Karpas-422 (cell line): ENCODE measurements around the gene TP53I11. TPM values are rescaled to one million over a fixed set of nuclear protein-coding genes. Genes with fewer than 3 reads are reported as not detected.

ENCODE experiments used
- DNase-seq: peaks from one replicate; pipeline ENCODE4 v3.0.0-alpha.2; 2015
- H2AFZ ChIP-seq: fragments of 200-600 bp; sonication (generic); 2 replicates; pipeline ENCODE4 v1.6.1; 2014; ENCODE audit warnings: antibody characterized with exemption, low read length, mixed read lengths
- H3K27ac ChIP-seq: fragments of 200-600 bp; sonication (generic); 2 replicates; pipeline ENCODE4 v1.5.1; 2014; ENCODE audit warnings: mild to moderate bottlenecking, low read length, moderate library complexity
- H3K27me3 ChIP-seq: fragments of 200-600 bp; sonication (generic); 2 replicates; pipeline ENCODE4 v1.6.1; 2014; ENCODE audit warnings: low read length, mixed read lengths
- H3K36me3 ChIP-seq: fragments of 200-600 bp; sonication (generic); 2 replicates; pipeline ENCODE4 v1.6.1; 2014; ENCODE audit warnings: low read length, mixed read lengths; ENCODE audit not compliant: insufficient read depth
- H3K4me1 ChIP-seq: fragments of 200-600 bp; sonication (generic); 2 replicates; pipeline ENCODE4 v1.6.1; 2014; ENCODE audit warnings: mild to moderate bottlenecking, low read length, mixed read lengths
- H3K4me2 ChIP-seq: fragments of 200-600 bp; sonication (generic); 2 replicates; pipeline ENCODE4 v1.6.1; 2014; ENCODE audit warnings: low read length, low read depth, mild to moderate bottlenecking; ENCODE audit not compliant: poor library complexity, severe bottlenecking
- H3K4me3 ChIP-seq: fragments of 200-600 bp; sonication (generic); 2 replicates; pipeline ENCODE4 v1.5.1; 2014; ENCODE audit warnings: mild to moderate bottlenecking, antibody characterized with exemption, low read length, mixed read lengths
- H3K79me2 ChIP-seq: fragments of 200-600 bp; sonication (generic); 2 replicates; pipeline ENCODE4 v1.6.1; 2014; ENCODE audit warnings: mild to moderate bottlenecking, low read length, mixed read lengths
- H3K9ac ChIP-seq: fragments of 200-600 bp; sonication (generic); 2 replicates; pipeline ENCODE4 v1.6.0; 2014; ENCODE audit warnings: low read length
- H3K9me2 ChIP-seq: fragments of 200-600 bp; sonication (generic), shearing (Covaris generic); replicated peaks from 2 replicates; pipeline ENCODE4 v1.6.0; 2014; ENCODE audit warnings: mild to moderate bottlenecking, low read length, moderate library complexity; ENCODE audit not compliant: insufficient read depth
- H3K9me3 ChIP-seq: fragments of 300-700, 200-600 bp; sonication (generic); 2 replicates; pipeline ENCODE4 v1.6.1; 2014; ENCODE audit warnings: low read length, mixed read lengths
- H4K20me1 ChIP-seq: fragments of 200-600 bp; sonication (generic); 2 replicates; pipeline ENCODE4 v1.6.1; 2014; ENCODE audit warnings: mild to moderate bottlenecking, antibody characterized with exemption, low read length, low read depth; ENCODE audit not compliant: insufficient read depth
- total RNA-seq: library from RNA; depleted of rRNA; stranded (reverse); fragments of >200 nt; shearing (Covaris generic); gene quantifications from 2 replicates; pipeline ENCODE4 v1.2.3, GENCODE V29; 2014; ENCODE audit warnings: low replicate concordance

Gene TP53I11
- total RNA-seq, 1 experiment from 2014 or later = 0.34 TPM

DNA sequence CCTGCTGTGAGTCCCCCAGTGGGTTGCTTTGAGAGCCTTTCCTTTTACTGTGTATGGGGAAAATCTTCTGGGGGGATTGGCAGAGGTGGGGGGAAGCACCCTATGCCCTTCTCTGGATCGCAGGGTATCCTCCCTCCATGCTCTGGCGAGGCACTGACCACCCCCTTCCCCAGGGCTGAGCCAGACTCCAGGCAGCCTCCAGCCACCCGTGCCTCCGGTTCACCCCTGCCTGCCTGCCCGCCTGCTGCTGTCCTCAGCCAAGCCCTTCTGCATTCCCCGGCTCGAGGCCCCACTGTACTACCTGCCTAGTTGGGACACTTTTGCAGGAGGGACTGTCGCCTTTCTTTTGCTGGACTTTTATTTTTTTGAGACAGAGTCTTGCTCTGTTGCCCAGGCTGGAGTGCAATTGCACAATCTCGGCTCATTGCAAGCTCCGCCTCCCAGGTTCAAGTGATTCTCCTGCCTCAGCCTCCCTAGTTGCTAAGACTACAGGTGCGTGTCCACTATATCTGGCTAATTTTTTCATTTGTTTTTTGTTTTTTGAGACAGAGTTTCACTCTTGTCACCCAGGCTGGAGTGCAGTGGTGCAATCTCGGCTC lies 23.8 kb upstream of the TP53I11 start:
- Histone ChIP-seq H3K4me1 (no peaks in the 10 kb centered on the region), H3K27ac (no peak overlapping the region), H3K4me3 (no peak overlapping the region), H3K27me3 (no peaks in the 10 kb centered on the region), H3K9me2 (no peaks in the 10 kb centered on the region), H3K4me2 (no peak overlapping the region), H4K20me1 (no peaks in the 10 kb centered on the region), H2AFZ (no peak overlapping the region), H3K9ac (no peak overlapping the region), H3K79me2 (no peaks in the 10 kb centered on the region), H3K9me3 (no peaks in the 10 kb centered on the region), H3K36me3 (no peaks in the 10 kb centered on the region)
- DNase-seq = no peak

DNA sequence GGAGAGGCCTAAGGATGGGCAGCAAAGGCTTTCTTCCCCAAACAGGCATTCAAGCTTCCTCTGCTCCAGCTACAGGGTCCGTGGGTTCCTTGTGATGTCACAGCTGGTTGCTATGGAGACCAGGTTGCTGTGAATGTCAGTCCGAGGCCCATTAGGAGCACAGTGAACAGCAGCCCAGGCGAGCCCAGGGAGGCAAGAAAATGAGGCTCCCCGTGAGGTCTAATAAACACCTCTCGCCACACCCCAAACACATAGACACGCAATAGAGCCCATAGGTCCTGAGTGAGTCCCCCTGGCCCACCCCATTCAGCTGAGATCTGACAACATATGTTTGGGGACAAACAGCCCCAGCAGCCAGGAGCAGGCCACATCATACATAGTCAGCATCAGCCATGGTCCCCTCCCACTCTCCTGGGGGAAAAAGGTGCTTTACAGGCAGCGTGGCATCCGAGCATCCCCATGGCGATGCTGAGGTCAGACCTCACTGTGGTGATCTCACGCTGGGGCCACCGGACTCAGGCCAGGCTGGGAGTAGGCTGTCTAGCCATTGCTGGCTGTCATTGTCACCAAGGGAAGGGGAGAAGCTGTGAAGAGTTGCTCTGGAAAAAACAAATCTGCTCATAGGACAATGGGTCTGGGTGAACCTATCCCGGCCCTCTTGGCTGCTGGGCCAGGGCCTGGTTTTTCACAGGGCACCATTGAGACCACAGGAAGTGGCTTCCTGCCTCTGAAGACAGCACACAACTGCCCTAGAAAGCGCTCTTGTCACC lies 23.1 kb upstream of the TP53I11 start:
- no peaks in the 10 kb centered on the region for H3K27me3 ChIP-seq
- no peak overlapping the region for H2AFZ ChIP-seq
- H3K4me2 ChIP-seq = no peak overlapping the region
- no peak overlapping the region for H3K9ac ChIP-seq
- no peak overlapping the region for H3K27ac ChIP-seq
- H3K9me3 ChIP-seq = no peaks in the 10 kb centered on the region
- H3K9me2 ChIP-seq = no peaks in the 10 kb centered on the region
- no peaks in the 10 kb centered on the region for H3K79me2 ChIP-seq
- H3K4me1 ChIP-seq = no peaks in the 10 kb centered on the region
- no peak overlapping the region for H3K4me3 ChIP-seq
- no peaks in the 10 kb centered on the region for H3K36me3 ChIP-seq
- no peaks in the 10 kb centered on the region for H4K20me1 ChIP-seq
- no peak for DNase-seq

DNA sequence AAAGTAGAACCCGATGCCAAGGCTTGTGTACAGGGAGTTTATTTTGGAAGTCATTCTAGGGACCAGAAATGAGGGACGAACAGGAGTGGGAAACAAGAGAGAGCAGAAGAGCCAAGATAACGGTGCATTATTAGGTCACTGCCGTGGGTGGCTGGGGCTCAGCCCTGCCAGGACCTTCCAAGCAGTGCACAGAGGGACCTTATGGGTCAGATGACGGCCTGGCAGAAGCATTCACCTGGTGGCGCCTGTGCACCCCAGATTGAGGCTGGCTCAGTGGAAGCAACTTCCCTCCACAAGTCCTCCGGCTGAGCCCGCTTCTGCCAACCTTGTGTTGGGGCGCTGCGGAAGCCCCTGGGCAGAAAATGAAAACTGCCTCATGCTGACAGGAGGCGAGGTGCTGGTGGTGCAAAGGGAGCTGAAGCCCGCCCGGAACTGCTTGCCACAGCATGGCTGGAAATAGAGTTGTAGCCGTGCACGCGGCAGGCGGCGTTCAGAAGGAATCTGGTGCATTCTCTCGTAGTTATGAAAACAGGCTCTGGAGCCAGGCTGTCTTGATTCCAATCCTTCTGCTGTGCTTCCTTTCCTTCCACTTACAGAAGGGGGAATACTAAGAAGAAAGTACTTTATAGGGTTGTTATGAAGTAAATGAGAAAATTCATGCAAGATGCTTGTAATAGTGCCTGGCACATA lies 22.2 kb upstream of the TP53I11 start:
- no peak overlapping the region for H2AFZ ChIP-seq
- H3K36me3 ChIP-seq = no peaks in the 10 kb centered on the region
- no peaks in the 10 kb centered on the region for H3K79me2 ChIP-seq
- no peaks in the 10 kb centered on the region for H4K20me1 ChIP-seq
- H3K4me2 ChIP-seq = no peak overlapping the region
- H3K4me3 ChIP-seq = no peak overlapping the region
- no peak overlapping the region for H3K9ac ChIP-seq
- DNase-seq = no peak
- H3K27me3 ChIP-seq = no peaks in the 10 kb centered on the region
- H3K9me2 ChIP-seq = no peaks in the 10 kb centered on the region
- no peaks in the 10 kb centered on the region for H3K9me3 ChIP-seq
- no peak overlapping the region for H3K27ac ChIP-seq
- 0 out of 2 replicates have a peak, but pooled peaks cover 4% of the 10 kb centered on the region for H3K4me1 ChIP-seq

DNA sequence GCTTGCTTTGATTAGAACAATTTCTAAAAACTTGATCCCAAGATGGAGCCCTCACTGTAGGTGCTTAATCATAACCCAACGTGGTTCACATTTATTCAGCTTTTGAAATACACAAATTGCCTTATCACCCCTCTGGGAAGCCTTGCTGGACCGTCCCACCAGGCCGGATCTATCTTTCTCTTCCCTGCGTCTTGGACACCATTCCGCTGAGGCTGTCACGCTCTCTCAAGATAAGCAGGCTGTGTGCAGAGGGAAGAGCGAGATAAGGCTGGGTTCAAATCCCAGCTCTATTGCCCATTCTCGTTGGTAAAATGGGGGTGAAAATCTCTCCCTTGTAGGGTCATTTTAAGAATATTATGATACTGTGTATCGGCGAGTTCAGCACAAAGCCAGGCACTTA lies 20.5 kb upstream of the TP53I11 start:
- Histone ChIP-seq H3K4me2 (no peak overlapping the region), H2AFZ (no peak overlapping the region), H3K27ac (no peak overlapping the region), H3K4me1 (0 out of 2 replicates have a peak, but pooled peaks cover 4% of the 10 kb centered on the region), H3K4me3 (no peak overlapping the region), H3K36me3 (no peaks in the 10 kb centered on the region), H3K9me3 (no peaks in the 10 kb centered on the region), H3K79me2 (no peaks in the 10 kb centered on the region), H3K27me3 (no peaks in the 10 kb centered on the region), H4K20me1 (no peaks in the 10 kb centered on the region), H3K9ac (no peak overlapping the region), H3K9me2 (no peaks in the 10 kb centered on the region)
- no peak for DNase-seq

DNA sequence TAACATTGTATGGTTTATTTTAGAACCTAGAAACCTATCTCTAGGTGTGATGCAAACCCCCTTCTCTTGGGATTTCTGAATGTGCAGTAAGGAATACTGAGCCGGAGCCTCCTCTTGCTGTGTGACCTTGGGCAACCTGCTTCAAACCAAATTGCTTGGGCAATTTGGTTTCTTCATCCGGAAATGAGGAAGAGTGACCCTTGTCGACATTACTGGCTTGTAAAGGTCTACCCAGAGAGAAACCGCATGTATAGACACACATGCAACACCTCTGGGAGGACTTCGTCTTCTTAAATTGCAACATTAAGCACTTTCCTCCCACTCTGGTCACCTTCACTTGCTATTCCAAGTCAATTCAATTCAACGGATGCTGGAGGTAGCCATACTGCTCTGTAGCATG lies 19.6 kb upstream of the TP53I11 start:
- no peak overlapping the region for H3K27ac ChIP-seq

DNA sequence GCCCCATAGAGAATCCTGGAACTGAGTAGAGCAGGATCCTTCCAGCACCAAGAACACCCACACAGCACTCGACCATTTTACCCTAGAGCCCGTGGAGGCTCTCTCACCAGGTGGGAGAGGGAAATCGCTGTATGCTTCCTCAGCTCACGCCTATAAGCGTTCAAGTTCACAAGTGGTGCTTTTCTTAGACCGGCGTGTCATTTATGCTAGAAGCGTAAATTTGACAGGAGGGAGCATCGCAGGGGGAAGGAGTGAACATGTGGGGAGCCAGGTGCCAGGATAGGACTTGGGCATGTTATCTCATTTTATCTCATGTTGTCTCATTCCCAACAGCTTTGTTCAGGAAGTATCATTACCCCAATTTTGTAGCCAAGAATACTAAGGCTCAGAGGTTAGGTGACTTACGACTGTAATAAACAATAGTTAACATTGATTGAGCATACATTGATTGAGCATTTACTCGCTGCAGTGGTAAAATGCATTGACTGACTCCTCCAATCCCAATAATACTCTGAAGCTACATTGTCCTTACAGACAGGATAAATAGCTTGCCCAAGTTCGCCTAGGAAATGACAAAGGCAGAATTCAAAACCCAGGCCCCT lies 19.1 kb upstream of the TP53I11 start:
- no peak overlapping the region for H3K4me2 ChIP-seq
- no peaks in the 10 kb centered on the region for H3K79me2 ChIP-seq
- no peaks in the 10 kb centered on the region for H3K27me3 ChIP-seq
- H3K4me1 ChIP-seq = 0 out of 2 replicates have a peak, but pooled peaks cover 4% of the 10 kb centered on the region
- H4K20me1 ChIP-seq = no peaks in the 10 kb centered on the region
- no peak overlapping the region for H3K4me3 ChIP-seq
- no peak overlapping the region for H3K9ac ChIP-seq
- no peaks in the 10 kb centered on the region for H3K36me3 ChIP-seq
- no peak for DNase-seq
- H3K9me3 ChIP-seq = no peaks in the 10 kb centered on the region
- no peak overlapping the region for H3K27ac ChIP-seq
- no peaks in the 10 kb centered on the region for H3K9me2 ChIP-seq
- H2AFZ ChIP-seq = no peak overlapping the region

More for the DNA sequence above, 19.6 kb upstream of the TP53I11 start:
- Histone ChIP-seq H3K4me2 (no peak overlapping the region), H3K9ac (no peak overlapping the region), H2AFZ (no peak overlapping the region), H4K20me1 (no peaks in the 10 kb centered on the region), H3K27me3 (no peaks in the 10 kb centered on the region), H3K36me3 (no peaks in the 10 kb centered on the region), H3K9me3 (no peaks in the 10 kb centered on the region), H3K4me1 (0 out of 2 replicates have a peak, but pooled peaks cover 4% of the 10 kb centered on the region), H3K79me2 (no peaks in the 10 kb centered on the region), H3K9me2 (no peaks in the 10 kb centered on the region), H3K4me3 (no peak overlapping the region)
- DNase-seq = no peak

DNA sequence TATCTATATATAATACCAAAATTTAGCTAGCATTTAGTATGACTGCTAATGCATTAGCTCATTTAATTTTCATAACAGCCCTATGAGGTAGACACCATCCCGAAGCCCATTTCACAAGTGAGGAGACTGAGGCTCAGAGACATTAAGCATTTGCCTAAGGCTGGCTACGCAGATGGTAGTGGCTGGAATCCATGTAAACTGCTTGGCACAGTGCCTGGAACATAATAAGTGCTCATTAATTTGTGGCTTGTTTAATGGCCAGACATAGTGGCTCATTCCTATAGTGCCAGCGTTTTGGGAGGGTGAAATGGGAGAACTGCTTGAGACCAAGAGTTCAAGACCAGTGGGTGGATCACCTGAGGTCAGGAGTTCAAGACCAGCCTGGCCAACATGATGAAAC lies 17.8 kb upstream of the TP53I11 start:
- no peaks in the 10 kb centered on the region for H3K9me2 ChIP-seq
- H3K36me3 ChIP-seq = no peaks in the 10 kb centered on the region
- H3K4me2 ChIP-seq = no peak overlapping the region
- no peaks in the 10 kb centered on the region for H3K9me3 ChIP-seq
- H3K27ac ChIP-seq = no peak overlapping the region
- H4K20me1 ChIP-seq = no peaks in the 10 kb centered on the region
- no peaks in the 10 kb centered on the region for H3K27me3 ChIP-seq
- no peak for DNase-seq
- no peak overlapping the region for H2AFZ ChIP-seq
- no peak overlapping the region for H3K9ac ChIP-seq
- no peak overlapping the region for H3K4me3 ChIP-seq
- H3K79me2 ChIP-seq = no peaks in the 10 kb centered on the region
- peaks cover 11% of the 10 kb centered on the region; the same call in 1 of the 2 replicates for H3K4me1 ChIP-seq

DNA sequence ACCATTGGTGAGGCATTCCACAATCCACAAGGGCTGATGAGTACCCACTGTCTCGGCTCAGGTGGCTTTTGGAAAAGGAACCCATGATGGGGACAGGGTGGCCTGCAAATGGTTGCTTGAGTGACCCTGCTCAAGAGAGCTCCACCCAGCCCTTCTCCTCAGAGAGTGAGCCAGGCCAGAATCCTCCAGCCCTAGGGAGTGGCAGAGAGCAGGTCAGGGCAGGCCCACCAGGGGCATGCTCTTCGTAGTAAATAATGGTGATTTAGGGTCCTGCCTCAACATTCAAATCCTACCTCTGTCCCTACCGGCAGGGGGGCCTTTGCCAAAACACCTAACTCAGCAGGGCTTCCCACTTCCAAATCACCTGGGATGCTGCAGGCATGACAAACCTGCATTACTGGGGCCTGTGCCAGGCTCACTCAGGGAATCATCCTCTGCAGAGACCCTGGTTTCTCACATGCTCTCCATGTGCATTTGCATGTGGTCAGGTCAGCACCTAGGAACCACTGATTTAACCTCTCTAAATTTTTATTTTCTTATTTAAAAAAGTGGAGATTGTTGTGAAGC lies 17.3 kb upstream of the TP53I11 start:
- no peaks in the 10 kb centered on the region for H3K36me3 ChIP-seq
- DNase-seq = no peak
- no peak overlapping the region for H3K4me2 ChIP-seq
- no peak overlapping the region for H2AFZ ChIP-seq
- no peak overlapping the region for H3K27ac ChIP-seq
- no peaks in the 10 kb centered on the region for H3K9me3 ChIP-seq
- H4K20me1 ChIP-seq = no peaks in the 10 kb centered on the region
- no peak overlapping the region for H3K4me3 ChIP-seq
- H3K9ac ChIP-seq = no peak overlapping the region
- no peaks in the 10 kb centered on the region for H3K27me3 ChIP-seq
- H3K4me1 ChIP-seq = peaks cover 11% of the 10 kb centered on the region; the same call in 1 of the 2 replicates
- no peaks in the 10 kb centered on the region for H3K79me2 ChIP-seq
- H3K9me2 ChIP-seq = no peaks in the 10 kb centered on the region
